H1 (cell line): ENCODE results near the gene TLK2. TPM values are rescaled to one million over a fixed set of nuclear protein-coding genes. Genes with fewer than 3 reads are reported as not detected.

Experiments
- CTCF ChIA-PET: fragments of 300-600 bp; sonication (Branson Sonifier 250); formaldehyde crosslinking; loops from one replicate; lab custom pipeline; 2021; ENCODE audit not compliant: partially characterized antibody; lab: Charles Lee
- POLR2A ChIA-PET: fragments of 300-600 bp; sonication (Branson Sonifier 250); formaldehyde crosslinking; loops from one replicate; lab custom pipeline; 2021; ENCODE audit warnings: inconsistent platforms; ENCODE audit not compliant: partially characterized antibody; lab: Charles Lee
- DNase-seq, 2 experiments: peaks; one replicate each; pipeline versions ENCODE4 v3.0.0 to v3.0.0-alpha.2; 2010 to 2022; ENCODE audit warnings: low spot score in 2 of 2, low read depth in 1 of 2, mixed read lengths in 1 of 2
- FAIRE-seq: peaks from 2 replicates; lab custom pipeline; 2011; peaks lifted over from hg19 to GRCh38; lab: Jason Lieb, UNC
- H2AFZ ChIP-seq: 2 replicates; pipeline ENCODE4 v1.8.1; 2012; ENCODE audit warnings: low read length, inconsistent platforms
- H2AK5ac ChIP-seq: 2 replicates; pipeline ENCODE4 v1.6.1; 2013; ENCODE audit warnings: low read depth, low read length
- H2BK120ac ChIP-seq: replicated peaks from 2 replicates; pipeline ENCODE3; 2013; ENCODE audit warnings: low read depth, low read length, inconsistent platforms
- H2BK12ac ChIP-seq: 2 replicates; pipeline ENCODE4 v1.6.1; 2013; ENCODE audit warnings: low read depth, low read length
- H2BK15ac ChIP-seq: 2 replicates; pipeline ENCODE4 v1.6.1; 2013; ENCODE audit warnings: low read length
- H2BK20ac ChIP-seq: 2 replicates; pipeline ENCODE4 v1.6.1; 2013; ENCODE audit warnings: low read length
- H2BK5ac ChIP-seq: 2 replicates; pipeline ENCODE4 v1.6.1; 2013; ENCODE audit warnings: low read depth, low read length
- H3K14ac ChIP-seq: 2 replicates; pipeline ENCODE4 v1.6.1; 2013; ENCODE audit warnings: inconsistent platforms; ENCODE audit not compliant: insufficient read length
- H3K18ac ChIP-seq: 2 replicates; pipeline ENCODE4 v1.6.1; 2013; ENCODE audit warnings: low read length; ENCODE audit errors: extremely low read depth
- H3K23ac ChIP-seq: 2 replicates; pipeline ENCODE4 v1.6.1; 2013; ENCODE audit warnings: inconsistent platforms; ENCODE audit not compliant: insufficient read length
- H3K23me2 ChIP-seq: 2 replicates; pipeline ENCODE4 v1.6.1; 2013; ENCODE audit warnings: low read depth, low read length
- H3K27ac ChIP-seq: 2 replicates; pipeline ENCODE4 v1.6.1; 2011; ENCODE audit warnings: low read depth, low read length, inconsistent platforms
- H3K27me3 ChIP-seq, 4 experiments: replicated peaks in 1 of 4; 1 replicate in 1 of 4; 2 replicates in 3 of 4; pipeline versions ENCODE4 v1.6.1 to v1.8.1; 2011 to 2013; ENCODE audit warnings: low read length in 3 of 4, mild to moderate bottlenecking in 3 of 4, inconsistent platforms in 2 of 4, mixed read lengths in 2 of 4, moderate library complexity in 1 of 4; ENCODE audit not compliant: control insufficient read depth in 3 of 4, insufficient read depth in 3 of 4; ENCODE audit errors: extremely low read depth in 1 of 4
- H3K36me3 ChIP-seq, 4 experiments: 2 replicates each; pipeline versions ENCODE4 v1.6.1 to v1.8.1; 2011 to 2013; ENCODE audit warnings: mild to moderate bottlenecking in 4 of 4, low read length in 3 of 4, moderate library complexity in 2 of 4, control low read depth in 1 of 4, inconsistent platforms in 1 of 4; ENCODE audit not compliant: insufficient read depth in 4 of 4, control insufficient read depth in 2 of 4
- H3K4ac ChIP-seq: replicated peaks from 2 replicates; pipeline ENCODE3; 2013; ENCODE audit warnings: low read length, low read depth, mixed read lengths, inconsistent platforms; ENCODE audit not compliant: insufficient read length
- H3K4me1 ChIP-seq, 4 experiments: replicated peaks in 1 of 4; 1 replicate in 1 of 4; 2 replicates in 3 of 4; pipeline versions ENCODE4 v1.6.1 to v1.8.1; 2011 to 2013; ENCODE audit warnings: low read length in 3 of 4, inconsistent platforms in 2 of 4, mixed read lengths in 1 of 4; ENCODE audit not compliant: insufficient read depth in 4 of 4, control insufficient read depth in 3 of 4
- H3K4me2 ChIP-seq, 2 experiments: 2 replicates each; pipeline versions ENCODE4 v1.6.1 to v1.8.1; 2011 to 2013; ENCODE audit warnings: low read depth in 2 of 2, low read length in 2 of 2, control low read depth in 1 of 2, inconsistent platforms in 1 of 2, mild to moderate bottlenecking in 1 of 2; ENCODE audit not compliant: insufficient read depth in 1 of 2
- H3K4me3 ChIP-seq, 4 experiments: fragments of 200-600, 300-600 bp in 1 of 4; sonication (generic), shearing (Covaris generic), sonication (Bioruptor Twin) in 1 of 4; 2 replicates each; pipeline versions ENCODE4 v1.5.1 to v1.8.1; 2011 to 2016; ENCODE audit warnings: low read length in 4 of 4, low read depth in 3 of 4, control low read depth in 2 of 4, inconsistent platforms in 2 of 4, mild to moderate bottlenecking in 2 of 4, mixed read lengths in 1 of 4, moderate library complexity in 1 of 4; ENCODE audit not compliant: insufficient read depth in 2 of 4; ENCODE audit errors: extremely low read depth in 1 of 4
- H3K56ac ChIP-seq: replicated peaks from 2 replicates; pipeline ENCODE3; 2013; ENCODE audit warnings: low read depth, mild to moderate bottlenecking, mixed read lengths, low read length, inconsistent platforms; ENCODE audit not compliant: insufficient read length
- H3K79me1 ChIP-seq: 2 replicates; pipeline ENCODE4 v1.6.1; 2013; ENCODE audit warnings: low read depth, low read length, control low read depth
- H3K79me2 ChIP-seq, 2 experiments: 2 replicates each; pipeline versions ENCODE4 v1.6.1 to v1.8.1; 2012 to 2013; ENCODE audit warnings: low read length in 2 of 2, mild to moderate bottlenecking in 2 of 2, inconsistent platforms in 1 of 2; ENCODE audit not compliant: insufficient read depth in 2 of 2, control insufficient read depth in 1 of 2
- H3K9ac ChIP-seq, 4 experiments: replicated peaks in 1 of 4; 1 replicate in 1 of 4; 2 replicates in 3 of 4; pipeline versions ENCODE4 v1.6.1 to v1.8.1; 2011 to 2013; ENCODE audit warnings: low read depth in 3 of 4, low read length in 3 of 4, control low read depth in 2 of 4, mild to moderate bottlenecking in 2 of 4, moderate library complexity in 2 of 4, inconsistent platforms in 1 of 4; ENCODE audit errors: extremely low read depth in 1 of 4
- H3K9me3 ChIP-seq, 2 experiments: 2 replicates each; pipeline versions ENCODE4 v1.6.1 to v1.8.1; 2012 to 2013; ENCODE audit warnings: mild to moderate bottlenecking in 2 of 2, moderate library complexity in 2 of 2, control low read depth in 1 of 2, inconsistent platforms in 1 of 2, low read depth in 1 of 2, low read length in 1 of 2, mixed read lengths in 1 of 2; ENCODE audit not compliant: insufficient read depth in 2 of 2
- H4K20me1 ChIP-seq, 2 experiments: replicated peaks in 1 of 2; 2 replicates each; pipeline versions ENCODE3 to v1.8.1; 2011 to 2013; ENCODE audit warnings: inconsistent platforms in 2 of 2, low read length in 2 of 2, mild to moderate bottlenecking in 1 of 2; ENCODE audit not compliant: insufficient read depth in 2 of 2, control insufficient read depth in 1 of 2
- H4K5ac ChIP-seq: 2 replicates; pipeline ENCODE4 v1.6.1; 2013; ENCODE audit warnings: low read length, low read depth, mixed read lengths, inconsistent platforms; ENCODE audit not compliant: insufficient read length
- H4K8ac ChIP-seq: 2 replicates; pipeline ENCODE4 v1.8.0; 2013; ENCODE audit warnings: mild to moderate bottlenecking, moderate library complexity, low read length, inconsistent platforms; ENCODE audit not compliant: insufficient read depth; ENCODE audit errors: extremely low read depth
- H4K91ac ChIP-seq: replicated peaks from 2 replicates; pipeline ENCODE3; 2013; ENCODE audit warnings: low read length, mixed read lengths, inconsistent platforms; ENCODE audit not compliant: insufficient read length
- BCL11A ChIP-seq, 2 experiments: IDR thresholded peaks; one replicate each; pipeline ENCODE4 v1.6.1; 2011; ENCODE audit warnings: low read depth in 2 of 2, low read length in 2 of 2, mild to moderate bottlenecking in 2 of 2
- CBX8 ChIP-seq: fragments of 300-800, 300-1000 bp; sonication (generic); IDR thresholded peaks from 2 replicates; pipeline ENCODE4 v1.7.1; 2016; ENCODE audit warnings: low read depth, low read length, borderline replicate concordance
- CEBPB ChIP-seq: IDR thresholded peaks from 2 replicates; pipeline ENCODE4 v1.6.1; 2012; ENCODE audit warnings: low read depth, low read length
- CHD1 ChIP-seq: IDR thresholded peaks from 2 replicates; pipeline ENCODE4 v1.6.1; 2012; ENCODE audit warnings: low read depth, low read length, improper control_type of control experiment
- CHD2 ChIP-seq: IDR thresholded peaks from 2 replicates; pipeline ENCODE4 v1.6.1; 2012; ENCODE audit warnings: low read length, improper control_type of control experiment
- HDAC6 ChIP-seq: IDR thresholded peaks from one replicate; pipeline ENCODE4 v1.7.1; 2012; ENCODE audit warnings: low read depth, mild to moderate bottlenecking, inconsistent platforms, low read length, moderate library complexity
- JUN ChIP-seq: IDR thresholded peaks from 2 replicates; pipeline ENCODE4 v1.6.1; 2011; ENCODE audit warnings: low read depth, mild to moderate bottlenecking, improper control_type of control experiment, low read length
- MAFK ChIP-seq: IDR thresholded peaks from 2 replicates; pipeline ENCODE4 v1.6.1; 2012; ENCODE audit warnings: low read depth, mild to moderate bottlenecking, improper control_type of control experiment, low read length
- RNF2 ChIP-seq: fragments of 200-900, 300-1000 bp; sonication (generic); IDR thresholded peaks from 2 replicates; pipeline ENCODE4 v1.7.1; 2016; ENCODE audit warnings: borderline replicate concordance, low read depth, mild to moderate bottlenecking, antibody characterized with exemption, low read length; ENCODE audit not compliant: poor library complexity, severe bottlenecking; ENCODE audit errors: missing control alignments
- SIN3A ChIP-seq, 2 experiments: IDR thresholded peaks in 1 of 2; conservative IDR thresholded peaks in 1 of 2; 2 replicates each; pipeline ENCODE4 v1.6.1; 2011 to 2012; ENCODE audit warnings: low read length in 2 of 2, improper control_type of control experiment in 1 of 2, low read depth in 1 of 2, mild to moderate bottlenecking in 1 of 2
- WGBS, 2 experiments: shearing (Covaris generic) in 1 of 2; methylation state at CpG; one replicate each; pipeline versions ENCODE4 v1.1.6 to v1.1.7; 2013 to 2015; ENCODE audit warnings: low lambda C conversion rate in 2 of 2, mixed read lengths in 2 of 2, inconsistent platforms in 1 of 2, low coverage in 1 of 2, missing lambda C conversion rate in 1 of 2; ENCODE audit not compliant: insufficient replicate concordance in 2 of 2, insufficient coverage in 1 of 2, insufficient read length in 1 of 2; ENCODE audit errors: extremely low coverage in 1 of 2, missing lambda C conversion rate in 1 of 2; 5-methylcytosine and 5-hydroxymethylcytosine counted together
- polyA plus RNA-seq, 7 experiments: library from polyadenylated mRNA; depleted of rRNA in 3 of 7; stranded (reverse) in 5 of 7; unstranded in 2 of 7; fragments of >200 nt in 5 of 7; fragments of 200-250 nt in 2 of 7; gene quantifications; 1 replicate in 5 of 7; 2 replicates in 1 of 7; 4 replicates in 1 of 7; pipeline versions ENCODE4 v1.2.1 to v1.2.3, GENCODE V29; 2011 to 2013; ENCODE audit warnings: missing spikeins in 2 of 7, mixed read lengths in 2 of 7
- total RNA-seq: library from RNA; stranded (reverse); fragmentation: NEBNext Ultra II Directional; extraction: Animal tissue kit (Norgen Biotek cat#: 25700); gene quantifications from 2 replicates; pipeline ENCODE4 v1.2.1, GENCODE V29; 2021
- TF ChIP-seq, protein P1 (sequence below), 3 experiments: IDR thresholded peaks; 1 replicate in 2 of 3; 2 replicates in 1 of 3; pipeline versions ENCODE4 v1.5.1 to v1.6.1; 2011; ENCODE audit warnings: low read length in 3 of 3, mild to moderate bottlenecking in 3 of 3, inconsistent platforms in 2 of 3, low read depth in 1 of 3, moderate library complexity in 1 of 3; ENCODE audit not compliant: insufficient read depth in 1 of 3; ENCODE audit errors: control extremely low read depth in 1 of 3

Gene TLK2
- total and polyA plus RNA-seq, 2 of the 8 experiments (the other 6 are each of a cell fraction or from before 2014, with no cell fraction given): 43.1 to 59.9 TPM

DNA sequence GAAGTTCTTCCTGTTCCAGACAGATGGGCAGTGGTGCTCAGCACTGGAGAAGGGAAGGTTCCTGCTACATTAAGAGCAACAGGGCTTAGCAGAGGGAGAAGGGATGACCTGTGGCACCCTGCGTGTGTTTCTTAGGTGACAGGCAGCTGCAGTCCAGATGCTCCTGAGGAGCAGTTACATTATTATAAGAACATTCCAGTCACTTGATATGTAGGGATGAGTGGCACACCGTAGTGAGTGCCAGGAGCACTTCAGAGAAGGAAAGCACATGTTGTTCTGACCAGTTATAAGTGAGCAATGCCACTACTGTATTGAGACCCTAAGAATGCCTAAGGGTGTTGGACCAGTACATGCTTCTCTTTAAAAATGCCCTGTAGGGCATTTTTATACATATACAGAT, 108.9 kb downstream of the TLK2 start:
- H2BK20ac ChIP-seq: no peak overlapping the region
- no peak for DNase-seq
- no peak overlapping the region for H3K4me3 ChIP-seq
- no peaks in the 10 kb centered on the region for H3K79me2 ChIP-seq
- no peak overlapping the region for H4K5ac ChIP-seq
- POLR2A ChIA-PET: no interaction called here
- no peaks in the 10 kb centered on the region; the same call in 1 of the 2 replicates for H3K23me2 ChIP-seq
- no peaks in the 10 kb centered on the region for H3K4me1 ChIP-seq
- no peak overlapping the region for H4K91ac ChIP-seq
- no peak overlapping the region for H3K18ac ChIP-seq
- H3K4ac ChIP-seq: no peak overlapping the region
- CTCF ChIA-PET: no interaction called here
- H3K27ac ChIP-seq: no peak overlapping the region
- H3K79me1 ChIP-seq: no peaks in the 10 kb centered on the region
- H3K36me3 ChIP-seq: peaks cover 2 to 23% (median 7%) of the 10 kb centered on the region in 4 experiments
- FAIRE-seq: no peak
- no peak overlapping the region for H4K8ac ChIP-seq
- H2AFZ ChIP-seq: no peak overlapping the region
- H2AK5ac ChIP-seq: no peak overlapping the region
- no peak overlapping the region for H2BK120ac ChIP-seq
- no peak overlapping the region for H2BK12ac ChIP-seq
- peaks cover 0 to 1% of the 10 kb centered on the region in 2 experiments for H4K20me1 ChIP-seq
- H2BK15ac ChIP-seq: no peak overlapping the region
- no peak overlapping the region for H3K14ac ChIP-seq
- H3K27me3 ChIP-seq: no peaks in the 10 kb centered on the region
- 89% methylated on average over 2 of the region's 2 CpGs; no CpG with 5 or more reads in 1 of the 2 experiments for WGBS, 2 experiments
- H3K9ac ChIP-seq: no peak overlapping the region
- no peak overlapping the region for H3K56ac ChIP-seq
- H2BK5ac ChIP-seq: no peak overlapping the region
- H3K9me3 ChIP-seq: no peaks in the 10 kb centered on the region
- H3K23ac ChIP-seq: no peak overlapping the region
- H3K4me2 ChIP-seq: no peak overlapping the region
- TF ChIP-seq CBX8 (no peak), BCL11A (IDR thresholded peaks at IDR 0.05; ENCODE audit: low read depth in 2 of 2, low read length in 2 of 2) (no peak), MAFK (no peak), CHD2 (no peak), JUN (no peak), HDAC6 (no peak), SIN3A (conservative IDR thresholded peaks at IDR 0.05 in 1 of 2, IDR thresholded peaks at IDR 0.05 in 1 of 2; ENCODE audit: low read depth in 1 of 2, low read length in 2 of 2) (no peak), CHD1 (no peak), CEBPB (no peak), RNF2 (no peak)
- TF ChIP-seq, protein P1, sequence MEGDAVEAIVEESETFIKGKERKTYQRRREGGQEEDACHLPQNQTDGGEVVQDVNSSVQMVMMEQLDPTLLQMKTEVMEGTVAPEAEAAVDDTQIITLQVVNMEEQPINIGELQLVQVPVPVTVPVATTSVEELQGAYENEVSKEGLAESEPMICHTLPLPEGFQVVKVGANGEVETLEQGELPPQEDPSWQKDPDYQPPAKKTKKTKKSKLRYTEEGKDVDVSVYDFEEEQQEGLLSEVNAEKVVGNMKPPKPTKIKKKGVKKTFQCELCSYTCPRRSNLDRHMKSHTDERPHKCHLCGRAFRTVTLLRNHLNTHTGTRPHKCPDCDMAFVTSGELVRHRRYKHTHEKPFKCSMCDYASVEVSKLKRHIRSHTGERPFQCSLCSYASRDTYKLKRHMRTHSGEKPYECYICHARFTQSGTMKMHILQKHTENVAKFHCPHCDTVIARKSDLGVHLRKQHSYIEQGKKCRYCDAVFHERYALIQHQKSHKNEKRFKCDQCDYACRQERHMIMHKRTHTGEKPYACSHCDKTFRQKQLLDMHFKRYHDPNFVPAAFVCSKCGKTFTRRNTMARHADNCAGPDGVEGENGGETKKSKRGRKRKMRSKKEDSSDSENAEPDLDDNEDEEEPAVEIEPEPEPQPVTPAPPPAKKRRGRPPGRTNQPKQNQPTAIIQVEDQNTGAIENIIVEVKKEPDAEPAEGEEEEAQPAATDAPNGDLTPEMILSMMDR (IDR thresholded peaks at IDR 0.05; ENCODE audit: control extremely low read depth in 1 of 3, insufficient read depth in 1 of 3, low read depth in 1 of 3, low read length in 3 of 3): no peak
